Measurements from ENCODE around the gene XPO5. TPM values are rescaled to one million over a fixed set of nuclear protein-coding genes. Genes with fewer than 3 reads are reported as not detected.

The XPO5 gene
- total and polyA plus RNA-seq, 9 of the 15 experiments (the other 6 are each of a cell fraction or from before 2014, with no cell fraction given): 36.0 to 170 (median 99.1) TPM

GRCh38 chr6:43570876-43571441 is 4.9 kb downstream of the XPO5 start (continued):
- TF ChIP-seq ZNF407 (IDR thresholded peaks at IDR 0.05; ENCODE audit: low read depth): no peak
- TF ChIP-seq ZKSCAN1 (IDR thresholded peaks at IDR 0.05; ENCODE audit: low read depth, low read length): no peak
- no peak for TF ChIP-seq ZNF217 (CRISPR knock-in tag; IDR thresholded peaks at IDR 0.05)
- peak; percentile 61 for TF ChIP-seq PTTG1 (tag; IDR thresholded peaks at IDR 0.05; ENCODE audit: low read depth)
- TF ChIP-seq MTA2 (IDR thresholded peaks at IDR 0.05; ENCODE audit: low read depth): no peak; the same call in 1 of the 2 replicates
- no peak for TF ChIP-seq ZNF324 (CRISPR knock-in tag; IDR thresholded peaks at IDR 0.05)
- TF ChIP-seq SRF (CRISPR knock-in tag; IDR thresholded peaks at IDR 0.05): peak in 1 of 2 experiments; percentile 76; a peak in 1 of 4 replicates
- TF ChIP-seq MECOM (CRISPR knock-in tag; IDR thresholded peaks at IDR 0.05): no peak
- 0 out of 2 replicates have a peak, but pooled peaks have one; percentile 42 for TF ChIP-seq CREB3 (tag; conservative IDR thresholded peaks at IDR 0.05; ENCODE audit: low read depth)
